Measurements from ENCODE around the gene IHH. TPM values are rescaled to one million over a fixed set of nuclear protein-coding genes. Genes with fewer than 3 reads are reported as not detected.

The IHH gene
- total RNA-seq, 1 donor from 2014 or later = not detected

DNA sequence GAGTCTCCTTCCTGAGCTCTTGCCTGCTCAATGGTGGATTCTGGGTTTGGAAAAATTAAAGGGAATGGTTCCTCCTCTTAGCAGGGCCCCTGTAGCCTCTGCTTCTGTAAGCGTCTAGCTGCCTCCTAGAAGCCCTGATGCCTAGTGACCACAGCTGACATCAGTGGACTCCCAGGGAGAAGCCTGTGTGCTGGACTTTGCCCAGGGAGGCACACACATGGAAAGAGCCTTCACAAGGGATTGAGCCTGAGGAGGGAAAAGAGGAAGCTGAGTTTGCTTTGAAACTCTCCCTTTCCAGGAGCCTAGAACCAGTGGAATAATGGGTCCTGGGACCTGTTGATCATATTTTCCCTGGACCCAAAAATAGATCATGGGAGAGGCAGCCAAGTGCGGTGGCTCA lies 18.0 kb downstream of the IHH start:
- DNase-seq (ENCODE audit: low spot score) = no peak
- Mint-ChIP-seq H3K9me3 (no peaks in the 10 kb centered on the region), H3K27me3 (ENCODE audit: insufficient read depth) (peaks cover 32% of the 10 kb centered on the region), H3K27ac (no peak overlapping the region), H3K36me3 (ENCODE audit: low read depth) (no peaks in the 10 kb centered on the region), H3K4me1 (ENCODE audit: low read depth) (peaks cover 9% of the 10 kb centered on the region), H3K4me3 (no peak overlapping the region)
- intact Hi-C loops (cut with micrococcal nuclease) = no loop called here

- H3K36me3 Mint-ChIP-seq (ENCODE audit: low read depth) = no peaks in the 10 kb centered on the region
Observed at GRCh38 chr2:219042157-219042556, 18.6 kb downstream of the IHH start.

GRCh38 chr2:219041252-219041651 lies 19.5 kb downstream of the IHH start, which contains the start of gene CFAP65:
Gene CFAP65, minus strand, starts transcription at chr2:219041516. Its CDS starts 2,468 bp downstream, at chr2:219039048.
- no peak for DNase-seq (ENCODE audit: low spot score)
- Mint-ChIP-seq H3K27me3 (ENCODE audit: insufficient read depth) (peaks cover 36% of the 10 kb centered on the region), H3K27ac (no peak within 1 kb of the TSS), H3K4me1 (ENCODE audit: low read depth) (peaks cover 9% of the 10 kb centered on the region), H3K36me3 (ENCODE audit: low read depth) (no peaks in the 10 kb centered on the region), H3K9me3 (no peaks in the 10 kb centered on the region), H3K4me3 (peak within 1 kb of the TSS; percentile 46)
- intact Hi-C loops (cut with micrococcal nuclease) = no loop called here

More at GRCh38 chr2:219042157-219042556, 18.6 kb downstream of the IHH start:
- no peak overlapping the region for H3K4me3 Mint-ChIP-seq
- no peaks in the 10 kb centered on the region for H3K9me3 Mint-ChIP-seq
- DNase-seq (ENCODE audit: low spot score) = no peak
- intact Hi-C loops (cut with micrococcal nuclease) = no loop called here
- peaks cover 34% of the 10 kb centered on the region for H3K27me3 Mint-ChIP-seq (ENCODE audit: insufficient read depth)
- H3K27ac Mint-ChIP-seq = no peak overlapping the region
- H3K4me1 Mint-ChIP-seq (ENCODE audit: low read depth) = peaks cover 9% of the 10 kb centered on the region

DNA sequence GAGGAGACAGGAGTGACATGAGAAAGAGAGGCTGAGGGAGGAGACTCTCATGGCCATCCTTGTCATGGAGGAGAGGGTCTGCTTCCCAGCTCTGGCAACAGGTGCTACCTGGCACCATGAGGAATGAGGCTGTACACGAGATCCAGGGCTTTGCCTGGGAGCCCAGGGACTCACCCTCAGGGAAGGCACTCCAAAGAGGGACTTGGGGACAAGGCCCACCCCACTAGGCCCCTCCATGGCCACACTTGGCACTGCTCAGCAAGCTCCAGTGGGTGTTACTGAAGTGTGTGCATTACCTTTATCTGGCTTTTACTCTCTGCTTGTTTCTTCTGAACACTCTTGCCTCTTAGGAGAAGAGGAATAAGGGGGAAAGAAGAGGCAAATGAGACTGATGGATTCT lies 22.1 kb downstream of the IHH start:
- DNase-seq (ENCODE audit: low spot score) = no peak
- no peaks in the 10 kb centered on the region for H3K36me3 Mint-ChIP-seq (ENCODE audit: low read depth)
- peaks cover 9% of the 10 kb centered on the region for H3K4me1 Mint-ChIP-seq (ENCODE audit: low read depth)
- H3K27me3 Mint-ChIP-seq (ENCODE audit: insufficient read depth) = peaks cover 49% of the 10 kb centered on the region
- intact Hi-C loops (cut with micrococcal nuclease) = no loop called here
- no peaks in the 10 kb centered on the region for H3K9me3 Mint-ChIP-seq
- H3K27ac Mint-ChIP-seq = no peak overlapping the region
- no peak overlapping the region for H3K4me3 Mint-ChIP-seq

GRCh38 chr2:219037783-219038499 lies 22.8 kb downstream of the IHH start:
- Mint-ChIP-seq H3K27ac (no peak overlapping the region), H3K36me3 (ENCODE audit: low read depth) (no peaks in the 10 kb centered on the region), H3K9me3 (no peaks in the 10 kb centered on the region), H3K4me1 (ENCODE audit: low read depth) (peaks cover 9% of the 10 kb centered on the region), H3K27me3 (ENCODE audit: insufficient read depth) (peaks cover 51% of the 10 kb centered on the region), H3K4me3 (no peak overlapping the region)
- DNase-seq (ENCODE audit: low spot score) = no peak
- intact Hi-C loops (cut with micrococcal nuclease) = no loop called here

DNA sequence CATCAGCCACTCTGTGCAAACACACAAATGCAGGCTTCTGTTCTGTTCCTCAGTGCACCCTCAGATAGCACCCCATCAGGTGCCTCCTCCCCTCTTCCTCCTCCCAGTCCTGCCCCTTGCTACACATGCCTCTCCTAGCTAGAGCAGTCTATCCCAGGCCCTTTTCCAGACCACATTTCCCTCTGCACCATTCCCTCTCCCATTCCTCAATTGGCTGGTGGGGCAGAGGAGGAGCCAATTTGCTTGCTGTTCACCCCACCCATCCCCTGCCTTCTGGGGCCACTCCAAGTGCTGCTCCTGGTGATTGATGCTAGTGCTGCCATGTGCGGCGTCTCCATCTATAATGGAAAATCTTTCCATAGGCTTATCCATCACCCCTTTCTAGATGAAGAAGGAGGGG lies 24.8 kb downstream of the IHH start:
- DNase-seq (ENCODE audit: low spot score) = no peak
- intact Hi-C loops (cut with micrococcal nuclease) = no loop called here
- Mint-ChIP-seq H3K4me3 (no peak overlapping the region), H3K4me1 (ENCODE audit: low read depth) (no peaks in the 10 kb centered on the region), H3K27me3 (ENCODE audit: insufficient read depth) (peaks cover 39% of the 10 kb centered on the region), H3K9me3 (no peaks in the 10 kb centered on the region), H3K27ac (no peak overlapping the region), H3K36me3 (ENCODE audit: low read depth) (no peaks in the 10 kb centered on the region)

- Mint-ChIP-seq H3K9me3 (no peaks in the 10 kb centered on the region), H3K4me3 (no peak overlapping the region), H3K4me1 (ENCODE audit: low read depth) (no peaks in the 10 kb centered on the region), H3K27me3 (ENCODE audit: insufficient read depth) (peaks cover 30% of the 10 kb centered on the region), H3K27ac (no peak overlapping the region), H3K36me3 (ENCODE audit: low read depth) (no peaks in the 10 kb centered on the region)
- no peak for DNase-seq (ENCODE audit: low spot score)
- intact Hi-C loops (cut with micrococcal nuclease) = no loop called here
Observed at GRCh38 chr2:219034823-219035222, 25.9 kb downstream of the IHH start.

GRCh38 chr2:219032051-219032745 lies 28.5 kb downstream of the IHH start:
- H3K27me3 Mint-ChIP-seq (ENCODE audit: insufficient read depth) = peaks cover 23% of the 10 kb centered on the region
- H3K4me3 Mint-ChIP-seq = no peak overlapping the region
- no peak overlapping the region for H3K27ac Mint-ChIP-seq
- intact Hi-C loops (cut with micrococcal nuclease) = no loop called here
- H3K9me3 Mint-ChIP-seq = no peaks in the 10 kb centered on the region
- no peaks in the 10 kb centered on the region for H3K36me3 Mint-ChIP-seq (ENCODE audit: low read depth)
- no peak for DNase-seq (ENCODE audit: low spot score)
- H3K4me1 Mint-ChIP-seq (ENCODE audit: low read depth) = no peaks in the 10 kb centered on the region

DNA sequence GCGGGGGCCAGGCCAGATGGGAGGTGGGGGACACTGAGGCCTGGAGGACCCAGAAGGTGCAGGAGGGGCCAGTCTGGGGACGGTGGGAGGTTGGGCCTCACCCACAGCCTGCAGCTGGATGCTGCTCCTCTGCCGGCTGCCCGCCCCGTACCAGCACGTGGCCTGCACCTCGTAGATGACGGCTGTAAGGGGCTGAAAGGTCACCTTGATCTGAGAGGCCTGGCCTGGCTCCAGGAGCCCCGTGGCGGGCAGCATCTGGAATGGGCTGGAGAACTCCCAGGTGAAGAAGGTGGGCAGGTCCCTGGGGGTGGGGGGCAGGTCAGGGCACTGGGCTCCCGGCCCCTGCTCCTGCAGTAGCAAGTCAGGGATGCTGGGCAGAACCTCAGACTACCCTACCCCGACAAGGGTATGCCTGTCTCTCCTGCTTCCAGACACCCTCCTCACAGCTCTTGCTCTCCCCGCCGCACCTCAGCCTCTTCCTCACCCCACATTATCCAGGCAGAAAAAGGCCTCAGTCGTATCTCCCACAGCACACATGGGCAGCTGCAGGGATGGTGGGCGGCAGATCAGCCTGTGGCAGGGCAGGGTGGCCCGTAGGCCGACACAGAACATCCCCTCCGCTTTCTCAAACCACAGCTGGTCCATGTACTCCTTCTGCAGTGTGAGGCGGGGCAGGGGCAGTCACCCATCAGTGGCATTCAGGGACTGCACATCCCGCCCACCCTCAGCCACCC lies 29.5 kb downstream of the IHH start:
- Mint-ChIP-seq H3K36me3 (ENCODE audit: low read depth) (no peaks in the 10 kb centered on the region), H3K27me3 (ENCODE audit: insufficient read depth) (peaks cover 19% of the 10 kb centered on the region), H3K9me3 (no peaks in the 10 kb centered on the region), H3K27ac (no peak overlapping the region), H3K4me1 (ENCODE audit: low read depth) (no peaks in the 10 kb centered on the region), H3K4me3 (no peak overlapping the region)
- intact Hi-C loops (cut with micrococcal nuclease) = no loop called here
- DNase-seq (ENCODE audit: low spot score) = no peak

DNA sequence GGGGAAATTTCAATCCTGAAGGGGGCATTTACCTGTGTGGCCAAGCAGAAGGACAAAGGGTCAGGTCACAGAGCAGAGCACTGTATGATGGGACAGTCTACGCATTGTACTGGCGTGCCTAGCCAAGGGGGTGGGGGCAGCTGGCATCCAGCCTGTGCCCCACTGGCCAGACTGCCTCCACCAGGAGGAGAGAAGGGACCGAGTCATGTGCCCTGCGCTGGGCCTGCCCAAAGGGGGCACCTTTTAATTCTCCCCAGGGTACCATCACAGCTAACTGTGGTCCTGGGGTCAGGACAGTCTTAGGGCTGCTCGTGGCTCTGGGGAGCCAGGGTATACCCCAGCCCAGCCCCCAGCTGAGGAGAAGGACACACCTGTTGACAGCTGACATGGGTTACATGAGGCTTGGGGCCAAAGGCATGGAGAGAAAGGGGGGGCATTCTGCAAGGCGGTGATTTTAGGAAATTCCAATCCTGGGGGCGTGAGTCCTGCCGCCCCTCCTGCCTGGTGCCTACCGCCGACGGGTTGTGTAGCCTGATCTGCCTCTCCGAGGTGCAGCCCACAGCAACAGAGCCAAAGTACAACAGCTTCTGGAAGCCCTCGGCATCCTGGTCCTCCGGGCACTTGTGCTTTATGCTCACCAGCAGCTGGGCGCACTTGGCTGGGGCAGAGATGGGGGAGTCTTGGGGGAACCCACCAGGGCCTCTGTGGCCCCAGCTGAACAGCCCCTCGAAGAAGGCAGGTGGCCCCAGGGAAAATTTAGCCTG lies 30.4 kb downstream of the IHH start:
- Mint-ChIP-seq H3K4me1 (ENCODE audit: low read depth) (no peaks in the 10 kb centered on the region), H3K36me3 (ENCODE audit: low read depth) (no peaks in the 10 kb centered on the region), H3K27me3 (ENCODE audit: insufficient read depth) (peaks cover 17% of the 10 kb centered on the region), H3K9me3 (no peaks in the 10 kb centered on the region), H3K4me3 (no peak overlapping the region), H3K27ac (no peak overlapping the region)
- intact Hi-C loops (cut with micrococcal nuclease) = no loop called here
- DNase-seq (ENCODE audit: low spot score) = no peak

- peaks cover 12% of the 10 kb centered on the region for H3K27me3 Mint-ChIP-seq (ENCODE audit: insufficient read depth)
- no peak overlapping the region for H3K4me3 Mint-ChIP-seq
- peak; percentile 63 for DNase-seq (ENCODE audit: low spot score)
- no peak overlapping the region for H3K27ac Mint-ChIP-seq
- H3K4me1 Mint-ChIP-seq (ENCODE audit: low read depth) = no peaks in the 10 kb centered on the region
- intact Hi-C loops (cut with micrococcal nuclease) = loop anchor here (1.0 kb wide), 2 partner anchors 90 to 126 kb away; no protein-coding TSS in a partner anchor
- no peaks in the 10 kb centered on the region for H3K36me3 Mint-ChIP-seq (ENCODE audit: low read depth)
- no peaks in the 10 kb centered on the region for H3K9me3 Mint-ChIP-seq
Observed at GRCh38 chr2:219029829-219030165, 30.9 kb downstream of the IHH start.

DNA sequence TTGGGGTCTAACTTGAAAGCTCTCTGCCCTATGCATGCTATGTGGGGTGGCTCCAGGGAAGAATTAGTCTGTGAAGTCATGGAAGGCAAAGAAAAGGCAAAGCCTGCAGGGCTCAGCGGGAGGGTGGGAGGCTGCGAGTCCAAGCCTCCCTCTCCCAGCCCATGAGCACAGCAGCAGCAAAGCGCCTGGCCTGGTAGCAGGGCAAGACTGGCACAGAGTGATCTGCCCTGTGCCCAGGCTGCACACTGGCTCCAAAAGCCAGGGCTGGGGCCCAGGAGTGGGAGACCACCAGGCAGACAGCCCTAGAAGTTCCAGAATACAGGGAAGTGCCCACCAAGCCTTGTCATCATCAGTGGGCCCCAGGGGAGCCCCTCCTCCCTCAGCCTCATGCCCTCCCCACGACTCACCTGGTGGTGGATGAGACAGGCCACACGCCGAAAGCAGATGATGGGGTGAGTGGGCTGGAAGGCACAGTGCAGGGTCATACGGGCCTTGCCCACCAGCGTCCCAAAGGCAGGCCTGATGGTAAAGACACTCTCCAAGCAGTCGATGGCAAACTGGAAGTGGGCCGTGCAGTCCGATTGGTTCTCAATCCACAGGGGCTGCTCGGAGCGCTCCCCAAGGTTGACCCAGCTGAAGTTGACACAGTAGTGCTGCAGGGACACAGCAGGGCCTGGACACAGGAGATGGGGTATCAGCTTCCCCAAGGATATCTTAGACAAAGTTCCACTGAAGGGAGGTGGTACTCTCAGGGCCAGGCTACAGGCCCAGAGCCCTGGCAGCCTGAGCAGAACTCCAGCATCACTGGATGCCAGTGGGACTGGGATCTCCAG lies 31.5 kb downstream of the IHH start:
- H3K36me3 Mint-ChIP-seq (ENCODE audit: low read depth) = no peaks in the 10 kb centered on the region
- intact Hi-C loops (cut with micrococcal nuclease) = loop anchor here (1.0 kb wide), 2 partner anchors 90 to 126 kb away; no protein-coding TSS in a partner anchor

More for the DNA sequence above, 31.5 kb downstream of the IHH start:
- H3K4me3 Mint-ChIP-seq = no peak overlapping the region
- peaks cover 7% of the 10 kb centered on the region for H3K27me3 Mint-ChIP-seq (ENCODE audit: insufficient read depth)
- no peaks in the 10 kb centered on the region for H3K4me1 Mint-ChIP-seq (ENCODE audit: low read depth)
- H3K9me3 Mint-ChIP-seq = no peaks in the 10 kb centered on the region
- H3K27ac Mint-ChIP-seq = no peak overlapping the region
- no peak for DNase-seq (ENCODE audit: low spot score)
